ENCODE data around the gene C6orf118. TPM values are rescaled to one million over a fixed set of nuclear protein-coding genes. Genes with fewer than 3 reads are reported as not detected.

The C6orf118 gene
- total RNA-seq, 1 experiment from 2014 or later = not detected

- H2BK12ac ChIP-seq (ENCODE audit: insufficient read length, low read depth, low read length) = no peak overlapping the region
- H3K4ac ChIP-seq (ENCODE audit: low read depth, low read length) = no peak overlapping the region
- peak; percentile 63 for TF ChIP-seq CTCF (conservative IDR thresholded peaks at IDR 0.05)
- H3K4me1 ChIP-seq (ENCODE audit: insufficient read depth, low read length) = no peaks in the 10 kb centered on the region
- no peak overlapping the region for H3K56ac ChIP-seq (ENCODE audit: insufficient read length, low read depth, low read length)
- H3K23me2 ChIP-seq (ENCODE audit: insufficient read length, low read depth, low read length, poor library complexity, severe bottlenecking) = no peaks in the 10 kb centered on the region
- H4K8ac ChIP-seq (replicated peaks; ENCODE audit: insufficient read length, low read depth, low read length) = no peak overlapping the region
- no peak overlapping the region for H3K4me2 ChIP-seq (ENCODE audit: insufficient read depth, insufficient read length, low read length)
- no peak overlapping the region for H2AK5ac ChIP-seq (ENCODE audit: insufficient read length, low read length)
- H3K9me3 Mint-ChIP-seq = no peaks in the 10 kb centered on the region
- H2BK20ac ChIP-seq (ENCODE audit: low read depth, low read length, poor library complexity, severe bottlenecking) = no peak overlapping the region
- H3K23ac ChIP-seq (ENCODE audit: insufficient read length, low read depth, low read length) = no peak overlapping the region
- no peaks in the 10 kb centered on the region for H3K27me3 ChIP-seq (ENCODE audit: insufficient read depth, low read length)
- no peaks in the 10 kb centered on the region; a peak in 1 of 7 replicates for H3K36me3 Mint-ChIP-seq (ENCODE audit: insufficient read depth in 1 of 3, low read depth in 3 of 3)
- no peak overlapping the region for H3K18ac ChIP-seq (ENCODE audit: insufficient read length, low read depth, low read length)
- H3K4me1 Mint-ChIP-seq = peaks cover 13% of the 10 kb centered on the region in 2 experiments
- H3K27ac ChIP-seq (ENCODE audit: insufficient read length, low read depth, low read length) = no peak overlapping the region
- no peak overlapping the region for H4K5ac ChIP-seq (ENCODE audit: insufficient read length, low read depth, low read length)
- no peak overlapping the region for H3K4me3 Mint-ChIP-seq
- H3K9ac ChIP-seq (ENCODE audit: extremely low read depth, insufficient read length, low read length) = no peak overlapping the region
- H4K20me1 ChIP-seq (ENCODE audit: control insufficient read depth, insufficient read depth, insufficient read length) = no peaks in the 10 kb centered on the region
- no peak overlapping the region for H4K91ac ChIP-seq (ENCODE audit: insufficient read length, low read depth, low read length)
- H3K9me3 ChIP-seq (ENCODE audit: control insufficient read depth, low read depth, low read length) = no peaks in the 10 kb centered on the region
- H2BK15ac ChIP-seq (ENCODE audit: low read depth, low read length) = no peak overlapping the region
- WGBS (ENCODE audit: extremely low coverage, insufficient read length, low lambda C conversion rate) = no CpG with 5 or more reads among the region's 4 CpGs
- H3K79me2 ChIP-seq (ENCODE audit: insufficient read depth, low read length) = no peaks in the 10 kb centered on the region
- H2BK120ac ChIP-seq (ENCODE audit: low read depth, low read length, poor library complexity, severe bottlenecking) = no peak overlapping the region
- no peak overlapping the region for H2BK5ac ChIP-seq (ENCODE audit: insufficient read length, low read length)
- no peak overlapping the region for H3K14ac ChIP-seq (ENCODE audit: insufficient read depth, low read length)
- DNase-seq = no peak
- H3K27ac Mint-ChIP-seq = peak overlapping the region in 2 of 3 experiments; percentile 29 to 54; a peak in 2 of 7 replicates
- no peak overlapping the region for H3T11ph ChIP-seq (ENCODE audit: low read length)
- H2AFZ ChIP-seq (ENCODE audit: low read length) = no peak overlapping the region
- no peaks in the 10 kb centered on the region for H3K79me1 ChIP-seq (ENCODE audit: insufficient read depth, low read depth, low read length, poor library complexity, severe bottlenecking)
- no peaks in the 10 kb centered on the region for H3K27me3 Mint-ChIP-seq (ENCODE audit: low read depth)
These were observed 64.1 kb downstream of the C6orf118 start for GRCh38 chr6:165245287-165245686.

Measured in H9 (cell line).